ENCODE data around the gene MPV17. TPM values are rescaled to one million over a fixed set of nuclear protein-coding genes. Genes with fewer than 3 reads are reported as not detected.

The MPV17 gene
- total RNA-seq, 1 experiment from 2014 or later = 59.4 TPM

GRCh38 chr2:27356382-27357181 lies 33.7 kb upstream of the MPV17 start, which contains the start of gene GTF3C2:
TSS of gene GTF3C2 (minus strand) at chr2:27356764. CDS start at chr2:27343554, 13,210 bp downstream.
- Histone ChIP-seq H4K8ac (replicated peaks; ENCODE audit: insufficient read length, low read depth, low read length) (peak within 1 kb of the TSS; percentile 78), H3K9ac (ENCODE audit: extremely low read depth, insufficient read length, low read length) (peak within 1 kb of the TSS; percentile 95), H2AFZ (ENCODE audit: low read length) (no peak within 1 kb of the TSS), H3K18ac (ENCODE audit: insufficient read length, low read depth, low read length) (peak within 1 kb of the TSS; percentile 97), H3K27ac (ENCODE audit: insufficient read length, low read depth, low read length) (peak within 1 kb of the TSS; percentile 91), H3T11ph (ENCODE audit: low read length) (no peak within 1 kb of the TSS), H3K4me2 (ENCODE audit: insufficient read depth, insufficient read length, low read length) (peak within 1 kb of the TSS; percentile 81), H3K14ac (ENCODE audit: insufficient read depth, low read length) (peak within 1 kb of the TSS; percentile 98), H2AK5ac (ENCODE audit: insufficient read length, low read length) (no peak within 1 kb of the TSS), H3K79me1 (ENCODE audit: insufficient read depth, low read depth, low read length, poor library complexity, severe bottlenecking) (peaks cover 4% of the 10 kb centered on the region), H3K9me3 (ENCODE audit: control insufficient read depth, low read depth, low read length) (no peaks in the 10 kb centered on the region), H2BK5ac (ENCODE audit: insufficient read length, low read length) (peak within 1 kb of the TSS; percentile 73), H3K4ac (ENCODE audit: low read depth, low read length) (peak within 1 kb of the TSS; percentile 56; the same call in 1 of the 2 replicates), H3K56ac (ENCODE audit: insufficient read length, low read depth, low read length) (peak within 1 kb of the TSS; percentile 84), H4K5ac (ENCODE audit: insufficient read length, low read depth, low read length) (peak within 1 kb of the TSS; percentile 85), H3K27me3 (ENCODE audit: insufficient read depth, low read length) (no peaks in the 10 kb centered on the region), H3K23me2 (ENCODE audit: insufficient read length, low read depth, low read length, poor library complexity, severe bottlenecking) (no peaks in the 10 kb centered on the region), H3K4me1 (ENCODE audit: insufficient read depth, low read length) (peaks cover 2% of the 10 kb centered on the region; the same call in 1 of the 2 replicates), H4K20me1 (ENCODE audit: control insufficient read depth, insufficient read depth, insufficient read length) (no peaks in the 10 kb centered on the region), H2BK15ac (ENCODE audit: low read depth, low read length) (no peak within 1 kb of the TSS; the same call in 1 of the 2 replicates), H3K23ac (ENCODE audit: insufficient read length, low read depth, low read length) (no peak within 1 kb of the TSS), H4K91ac (ENCODE audit: insufficient read length, low read depth, low read length) (no peak within 1 kb of the TSS), H3K79me2 (ENCODE audit: insufficient read depth, low read length) (peaks cover 26% of the 10 kb centered on the region; the same call in 1 of the 2 replicates), H2BK120ac (ENCODE audit: low read depth, low read length, poor library complexity, severe bottlenecking) (peak within 1 kb of the TSS; percentile 83), H2BK20ac (ENCODE audit: low read depth, low read length, poor library complexity, severe bottlenecking) (no peak within 1 kb of the TSS), H2BK12ac (ENCODE audit: insufficient read length, low read depth, low read length) (no peak within 1 kb of the TSS)
- Mint-ChIP-seq H3K36me3 (ENCODE audit: insufficient read depth in 1 of 3, low read depth in 3 of 3) (peaks cover 17 to 27% (median 17%) of the 10 kb centered on the region in 3 experiments), H3K4me1 (peaks cover 16 to 43% of the 10 kb centered on the region in 2 experiments), H3K27me3 (ENCODE audit: low read depth) (no peaks in the 10 kb centered on the region), H3K27ac (peak within 1 kb of the TSS; percentile 100), H3K9me3 (peaks cover 12 to 16% of the 10 kb centered on the region in 2 experiments), H3K4me3 (peak within 1 kb of the TSS; percentile 97 to 100)
- no CpG with 5 or more reads among the region's 67 CpGs for WGBS (ENCODE audit: extremely low coverage, insufficient read length, low lambda C conversion rate)
- no peak for TF ChIP-seq CTCF (conservative IDR thresholded peaks at IDR 0.05)
- DNase-seq = peak; percentile 96
